Endothelial cell of umbilical vein (primary cell): Measurements from ENCODE around the gene GAS7. TPM values are rescaled to one million over a fixed set of nuclear protein-coding genes. Genes with fewer than 3 reads are reported as not detected.

Experiments used
- BruUV-seq: library from RNA; stranded (reverse); fragments of 400-500 nt; replicated peaks from 2 replicates; lab custom pipeline; 2021; lab: Mats Ljungman, UMichigan
- CTCF ChIA-PET: fragments of 300-600, 350-600 bp; sonication (Branson Sonifier 250); formaldehyde crosslinking; loops from one replicate; lab custom pipeline; 2021; ENCODE audit warnings: antibody characterized with exemption, inconsistent platforms; lab: Charles Lee
- POLR2A ChIA-PET: fragments of 300-600, 350-600 bp; sonication (Branson Sonifier 250); formaldehyde crosslinking; loops from one replicate; lab custom pipeline; 2021; ENCODE audit warnings: antibody characterized with exemption, inconsistent platforms; lab: Charles Lee
- DNase-seq: peaks from one replicate; pipeline ENCODE4 v3.0.0-alpha.2; 2011; ENCODE audit warnings: low read depth, low spot score
- FAIRE-seq: peaks from 2 replicates; lab custom pipeline; 2011; peaks lifted over from hg19 to GRCh38; lab: Jason Lieb, UNC
- H2AFZ ChIP-seq: 2 replicates; pipeline ENCODE4 v1.6.0; 2012; ENCODE audit warnings: low read depth, low read length, control low read depth, inconsistent platforms
- H3K27ac ChIP-seq: 2 replicates; pipeline ENCODE4 v1.5.1; 2011; ENCODE audit warnings: low read depth, mild to moderate bottlenecking, control low read depth, low read length, moderate library complexity; ENCODE audit not compliant: insufficient read depth
- H3K27me3 ChIP-seq, 2 experiments: 2 replicates each; pipeline versions ENCODE4 v1.6.0 to v1.6.1; 2011; ENCODE audit warnings: low read length in 2 of 2, mixed read lengths in 1 of 2; ENCODE audit not compliant: control insufficient read depth in 2 of 2, insufficient read depth in 2 of 2
- H3K36me3 ChIP-seq, 2 experiments: 2 replicates in 1 of 2; 3 replicates in 1 of 2; pipeline ENCODE4 v1.5.1; 2011; ENCODE audit warnings: low read length in 2 of 2, mild to moderate bottlenecking in 1 of 2, moderate library complexity in 1 of 2; ENCODE audit not compliant: control insufficient read depth in 2 of 2, insufficient read depth in 2 of 2; ENCODE audit errors: extremely low read depth in 1 of 2
- H3K4me1 ChIP-seq: 3 replicates; pipeline ENCODE4 v1.5.1; 2011; ENCODE audit warnings: mild to moderate bottlenecking, low read length; ENCODE audit not compliant: control insufficient read depth, insufficient read depth; ENCODE audit errors: extremely low read depth
- H3K4me2 ChIP-seq: 2 replicates; pipeline ENCODE4 v1.6.1; 2011; ENCODE audit warnings: low read length, control low read depth, mixed read lengths; ENCODE audit not compliant: insufficient read depth
- H3K4me3 ChIP-seq, 3 experiments: fragments of 200-600 bp in 1 of 3; sonication (generic), shearing (Covaris generic) in 1 of 3; replicated peaks in 1 of 3; 2 replicates each; pipeline ENCODE4 v1.5.1; 2011 to 2016; ENCODE audit warnings: control low read depth in 3 of 3, low read length in 3 of 3, mild to moderate bottlenecking in 2 of 3, inconsistent platforms in 1 of 3, low read depth in 1 of 3, moderate library complexity in 1 of 3; ENCODE audit not compliant: insufficient read depth in 1 of 3
- H3K79me2 ChIP-seq: 2 replicates; pipeline ENCODE4 v1.6.0; 2012; ENCODE audit warnings: low read length, inconsistent platforms; ENCODE audit not compliant: control insufficient read depth, insufficient read depth
- H3K9ac ChIP-seq: replicated peaks from 2 replicates; pipeline ENCODE3; 2011; ENCODE audit warnings: low read length, control low read depth; ENCODE audit not compliant: insufficient read depth; ENCODE audit errors: extremely low read depth
- H3K9me1 ChIP-seq: replicated peaks from 3 replicates; pipeline ENCODE4 v1.6.0; 2011; ENCODE audit warnings: mild to moderate bottlenecking, low read length; ENCODE audit not compliant: control insufficient read depth, insufficient read depth; ENCODE audit errors: extremely low read depth
- H3K9me3 ChIP-seq: replicated peaks from 2 replicates; pipeline ENCODE4 v1.5.1; 2012; ENCODE audit warnings: low read length, inconsistent platforms; ENCODE audit not compliant: control insufficient read depth, insufficient read depth
- H4K20me1 ChIP-seq: replicated peaks from 2 replicates; pipeline ENCODE3; 2011; ENCODE audit warnings: mild to moderate bottlenecking, low read length; ENCODE audit not compliant: control insufficient read depth, insufficient read depth; ENCODE audit errors: extremely low read depth
- EZH2 ChIP-seq: IDR thresholded peaks from 2 replicates; pipeline ENCODE4 v1.6.1; 2012; ENCODE audit warnings: borderline replicate concordance, low read depth, mild to moderate bottlenecking, moderate library complexity, low read length, inconsistent platforms; ENCODE audit not compliant: severe bottlenecking
- FOS ChIP-seq: IDR thresholded peaks from 2 replicates; pipeline ENCODE4 v1.6.1; 2011; ENCODE audit warnings: mild to moderate bottlenecking, low read length, moderate library complexity, borderline replicate concordance; ENCODE audit not compliant: insufficient read depth
- JUN ChIP-seq: IDR thresholded peaks from 2 replicates; pipeline ENCODE4 v1.6.1; 2011; ENCODE audit warnings: borderline replicate concordance, low read depth; ENCODE audit not compliant: insufficient read length, insufficient read depth
- MYC ChIP-seq: IDR thresholded peaks from one replicate; pipeline ENCODE4 v1.6.1; 2011; ENCODE audit warnings: mild to moderate bottlenecking, low read depth, low read length
- POLR2A ChIP-seq: IDR thresholded peaks from 2 replicates; pipeline ENCODE4 v1.6.1; 2012; ENCODE audit warnings: low read depth, mild to moderate bottlenecking, control low read depth, low read length
- POLR2AphosphoS5 ChIP-seq: IDR thresholded peaks from 2 replicates; pipeline ENCODE4 v1.6.1; 2012; ENCODE audit warnings: low read depth, mild to moderate bottlenecking, control low read depth, low read length, moderate library complexity; ENCODE audit not compliant: insufficient read depth
- dilution Hi-C: fragments of 300-500 bp; cut with MboI; formaldehyde crosslinking; loops from one replicate; pipeline ENCODE4 v1.15.0; 2019; ENCODE audit warnings: low sequenced_read_pairs; ENCODE audit not compliant: extremely low pct_ligation_motif_present
- intact Hi-C: fragments of 100-400 bp; cut with micrococcal nuclease; formaldehyde crosslinking; loops from one replicate; pipeline ENCODE4 v1.10.0; 2022
- polyA plus RNA-seq, 4 experiments: library from polyadenylated mRNA; depleted of rRNA in 3 of 4; stranded (reverse) in 3 of 4; unstranded in 1 of 4; fragments of >200 nt; gene quantifications; 2 replicates each; pipeline versions ENCODE4 v1.2.1 to v1.2.3, GENCODE V29; 2011 to 2012; ENCODE audit warnings: missing spikeins in 1 of 4
- total RNA-seq: library from RNA; stranded (reverse); gene quantifications from 2 replicates; pipeline ENCODE4 v1.2.3, GENCODE V29; 2021
- TF ChIP-seq, protein P1 (sequence below), 2 donors: IDR thresholded peaks; 1 replicate in 1 of 2; 2 replicates in 1 of 2; pipeline ENCODE4 v1.5.1; 2011; ENCODE audit warnings: low read length in 2 of 2, mild to moderate bottlenecking in 2 of 2, moderate library complexity in 2 of 2, control low read depth in 1 of 2, inconsistent platforms in 1 of 2, low read depth in 1 of 2; ENCODE audit not compliant: insufficient read depth in 1 of 2; ENCODE audit errors: extremely low read depth in 1 of 2

The GAS7 gene
- total and polyA plus RNA-seq, 2 donors (not counting 3 experiments of a cell fraction or from before 2014, with no cell fraction given): not detected

DNA sequence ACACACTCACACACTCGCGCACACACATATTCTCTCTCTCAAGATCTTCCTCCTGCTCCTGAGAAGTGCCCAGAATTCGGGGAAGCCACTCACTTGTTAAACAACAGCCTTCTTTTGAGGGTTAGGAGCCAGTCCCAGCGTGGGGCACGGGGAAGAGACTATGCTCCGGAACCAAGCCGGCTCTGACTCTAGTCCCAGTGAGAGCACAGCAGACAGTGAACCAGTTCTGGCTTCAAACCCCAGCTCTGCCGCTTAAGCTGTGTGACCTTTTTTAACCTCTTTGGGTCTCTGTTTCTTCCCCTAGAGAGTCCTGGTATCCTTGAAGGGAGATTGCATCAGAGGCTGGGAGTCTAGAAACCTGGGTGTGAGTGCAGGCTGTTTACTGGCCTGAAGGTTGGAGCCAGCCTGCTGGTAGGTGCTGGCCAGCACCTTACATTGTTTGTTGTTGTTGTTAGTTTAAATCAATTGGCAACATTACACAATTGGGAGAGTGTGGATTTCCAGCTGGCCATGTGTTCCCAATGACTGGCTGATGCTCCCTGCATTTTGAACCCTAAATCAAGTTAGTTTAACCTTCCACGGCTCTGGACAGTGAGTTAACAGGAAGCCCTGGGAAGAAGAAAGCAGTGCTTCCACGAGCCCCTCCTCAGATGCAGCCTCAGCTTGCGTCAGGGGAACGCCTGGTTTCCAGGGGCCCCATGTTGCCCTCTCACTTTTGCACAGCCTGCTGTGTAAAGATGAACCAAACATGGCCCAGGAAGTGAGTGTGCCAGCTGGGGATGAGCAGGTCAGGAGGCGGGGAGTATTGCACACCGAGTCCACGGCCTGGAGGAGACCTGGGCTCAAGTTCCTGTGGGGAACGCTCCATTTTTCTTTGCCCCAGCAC, 71.5 kb downstream of the GAS7 start:
- H3K4me3 ChIP-seq: no peak overlapping the region
- H3K79me2 ChIP-seq: no peaks in the 10 kb centered on the region
- no peak for TF ChIP-seq POLR2A
- no peak for TF ChIP-seq FOS
- TF ChIP-seq, protein P1, sequence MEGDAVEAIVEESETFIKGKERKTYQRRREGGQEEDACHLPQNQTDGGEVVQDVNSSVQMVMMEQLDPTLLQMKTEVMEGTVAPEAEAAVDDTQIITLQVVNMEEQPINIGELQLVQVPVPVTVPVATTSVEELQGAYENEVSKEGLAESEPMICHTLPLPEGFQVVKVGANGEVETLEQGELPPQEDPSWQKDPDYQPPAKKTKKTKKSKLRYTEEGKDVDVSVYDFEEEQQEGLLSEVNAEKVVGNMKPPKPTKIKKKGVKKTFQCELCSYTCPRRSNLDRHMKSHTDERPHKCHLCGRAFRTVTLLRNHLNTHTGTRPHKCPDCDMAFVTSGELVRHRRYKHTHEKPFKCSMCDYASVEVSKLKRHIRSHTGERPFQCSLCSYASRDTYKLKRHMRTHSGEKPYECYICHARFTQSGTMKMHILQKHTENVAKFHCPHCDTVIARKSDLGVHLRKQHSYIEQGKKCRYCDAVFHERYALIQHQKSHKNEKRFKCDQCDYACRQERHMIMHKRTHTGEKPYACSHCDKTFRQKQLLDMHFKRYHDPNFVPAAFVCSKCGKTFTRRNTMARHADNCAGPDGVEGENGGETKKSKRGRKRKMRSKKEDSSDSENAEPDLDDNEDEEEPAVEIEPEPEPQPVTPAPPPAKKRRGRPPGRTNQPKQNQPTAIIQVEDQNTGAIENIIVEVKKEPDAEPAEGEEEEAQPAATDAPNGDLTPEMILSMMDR (IDR thresholded peaks at IDR 0.05; ENCODE audit: extremely low read depth in 1 of 2, insufficient read depth in 1 of 2, low read depth in 1 of 2, low read length in 2 of 2): no peak
- no peak for TF ChIP-seq POLR2AphosphoS5
- TF ChIP-seq MYC: no peak
- no peak for TF ChIP-seq EZH2
- TF ChIP-seq JUN: no peak
- H3K27ac ChIP-seq: no peak overlapping the region
- peaks cover 1% of the 10 kb centered on the region for H3K9me3 ChIP-seq
- no peak for FAIRE-seq
- no peaks in the 10 kb centered on the region for H3K36me3 ChIP-seq
- no peak overlapping the region for H2AFZ ChIP-seq
- no peaks in the 10 kb centered on the region for H3K4me1 ChIP-seq
- no peaks in the 10 kb centered on the region for H3K27me3 ChIP-seq
- dilution Hi-C loops: no loop called here
- ChIA-PET CTCF (no interaction called here), POLR2A (no interaction called here)
- DNase-seq: no peak
- no peaks in the 10 kb centered on the region for H3K9me1 ChIP-seq
- no peak overlapping the region for H3K4me2 ChIP-seq
- no TSS peak for BruUV-seq
- intact Hi-C loops: no loop called here
- H3K9ac ChIP-seq: no peak overlapping the region
- no peaks in the 10 kb centered on the region for H4K20me1 ChIP-seq
